Neural crest cell (in vitro differentiated cells): ENCODE data around the gene CNTN5. TPM values are rescaled to one million over a fixed set of nuclear protein-coding genes. Genes with fewer than 3 reads are reported as not detected.

Experiments
- DNase-seq: peaks from one replicate; pipeline ENCODE4 v3.0.0; 2021; ENCODE audit warnings: low read depth, mixed read lengths, low spot score
- H3K27ac Mint-ChIP-seq: one replicate; pipeline ENCODE4 v1.8.0; 2021; ENCODE audit warnings: mild to moderate bottlenecking, mixed read lengths; ENCODE audit not compliant: unreplicated experiment
- H3K27me3 Mint-ChIP-seq: 2 replicates; pipeline ENCODE4 v1.8.0; 2021; ENCODE audit warnings: low read depth, mild to moderate bottlenecking, mixed read lengths
- H3K36me3 Mint-ChIP-seq: 2 replicates; pipeline ENCODE4 v1.8.0; 2021; ENCODE audit warnings: low read depth, mild to moderate bottlenecking, mixed read lengths
- H3K4me1 Mint-ChIP-seq: 2 replicates; pipeline ENCODE4 v1.8.0; 2021; ENCODE audit warnings: mixed read lengths
- H3K4me3 Mint-ChIP-seq: one replicate; pipeline ENCODE4 v1.8.0; 2021; ENCODE audit warnings: mild to moderate bottlenecking, mixed read lengths
- H3K9me3 Mint-ChIP-seq: 2 replicates; pipeline ENCODE4 v1.8.0; 2021; ENCODE audit warnings: mixed read lengths
- total RNA-seq: library from RNA; stranded (reverse); gene quantifications from 2 replicates; pipeline ENCODE4 v1.2.1, GENCODE V29; 2021
- TF ChIP-seq, protein P1 (sequence below): fragments of 200-600 bp; sonication (generic); conservative IDR thresholded peaks from 2 replicates; pipeline ENCODE4 v1.5.0; 2021; ENCODE audit warnings: antibody characterized with exemption, mild to moderate bottlenecking

The CNTN5 gene
- total RNA-seq, 1 donor from 2014 or later = not detected

- DNase-seq = no peak
- no peaks in the 10 kb centered on the region for H3K27me3 Mint-ChIP-seq
- TF ChIP-seq, protein P1, sequence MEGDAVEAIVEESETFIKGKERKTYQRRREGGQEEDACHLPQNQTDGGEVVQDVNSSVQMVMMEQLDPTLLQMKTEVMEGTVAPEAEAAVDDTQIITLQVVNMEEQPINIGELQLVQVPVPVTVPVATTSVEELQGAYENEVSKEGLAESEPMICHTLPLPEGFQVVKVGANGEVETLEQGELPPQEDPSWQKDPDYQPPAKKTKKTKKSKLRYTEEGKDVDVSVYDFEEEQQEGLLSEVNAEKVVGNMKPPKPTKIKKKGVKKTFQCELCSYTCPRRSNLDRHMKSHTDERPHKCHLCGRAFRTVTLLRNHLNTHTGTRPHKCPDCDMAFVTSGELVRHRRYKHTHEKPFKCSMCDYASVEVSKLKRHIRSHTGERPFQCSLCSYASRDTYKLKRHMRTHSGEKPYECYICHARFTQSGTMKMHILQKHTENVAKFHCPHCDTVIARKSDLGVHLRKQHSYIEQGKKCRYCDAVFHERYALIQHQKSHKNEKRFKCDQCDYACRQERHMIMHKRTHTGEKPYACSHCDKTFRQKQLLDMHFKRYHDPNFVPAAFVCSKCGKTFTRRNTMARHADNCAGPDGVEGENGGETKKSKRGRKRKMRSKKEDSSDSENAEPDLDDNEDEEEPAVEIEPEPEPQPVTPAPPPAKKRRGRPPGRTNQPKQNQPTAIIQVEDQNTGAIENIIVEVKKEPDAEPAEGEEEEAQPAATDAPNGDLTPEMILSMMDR = no peak
- no peaks in the 10 kb centered on the region for H3K9me3 Mint-ChIP-seq
- no peak overlapping the region for H3K27ac Mint-ChIP-seq
- no peaks in the 10 kb centered on the region for H3K4me1 Mint-ChIP-seq
- no peak overlapping the region for H3K4me3 Mint-ChIP-seq
- no peaks in the 10 kb centered on the region for H3K36me3 Mint-ChIP-seq
Measured at GRCh38 chr11:99449345-99449744, 428.6 kb downstream of the CNTN5 start.

DNA sequence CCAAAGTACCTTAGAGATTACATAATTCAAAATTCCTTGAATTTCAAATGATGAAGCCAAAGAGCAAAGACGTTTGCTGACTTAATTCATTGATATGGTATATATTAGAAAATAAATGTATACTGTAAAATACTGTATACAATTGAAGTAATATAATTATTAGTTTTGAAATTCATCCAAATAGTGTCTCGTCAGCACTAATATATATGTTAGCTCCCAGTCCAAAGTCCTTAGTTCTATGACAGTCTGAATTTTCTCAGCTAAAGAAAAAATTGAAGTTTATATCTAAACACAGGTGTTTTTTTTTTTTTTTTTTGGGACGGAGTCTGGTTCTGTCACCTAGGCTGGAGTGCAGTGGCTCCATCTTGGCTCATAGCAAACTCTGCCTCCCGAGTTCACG is 431.3 kb downstream of the CNTN5 start:
- Mint-ChIP-seq H3K27me3 (no peaks in the 10 kb centered on the region), H3K4me1 (no peaks in the 10 kb centered on the region), H3K27ac (no peak overlapping the region), H3K4me3 (no peak overlapping the region), H3K9me3 (no peaks in the 10 kb centered on the region), H3K36me3 (no peaks in the 10 kb centered on the region)
- TF ChIP-seq, protein P1 = no peak
- no peak for DNase-seq

GRCh38 chr11:99461913-99462312 is 441.2 kb downstream of the CNTN5 start:
- TF ChIP-seq, protein P1 = no peak
- Mint-ChIP-seq H3K9me3 (peaks cover 2% of the 10 kb centered on the region), H3K27me3 (no peaks in the 10 kb centered on the region), H3K4me3 (no peak overlapping the region), H3K27ac (no peak overlapping the region), H3K4me1 (no peaks in the 10 kb centered on the region), H3K36me3 (no peaks in the 10 kb centered on the region)
- DNase-seq = no peak

DNA sequence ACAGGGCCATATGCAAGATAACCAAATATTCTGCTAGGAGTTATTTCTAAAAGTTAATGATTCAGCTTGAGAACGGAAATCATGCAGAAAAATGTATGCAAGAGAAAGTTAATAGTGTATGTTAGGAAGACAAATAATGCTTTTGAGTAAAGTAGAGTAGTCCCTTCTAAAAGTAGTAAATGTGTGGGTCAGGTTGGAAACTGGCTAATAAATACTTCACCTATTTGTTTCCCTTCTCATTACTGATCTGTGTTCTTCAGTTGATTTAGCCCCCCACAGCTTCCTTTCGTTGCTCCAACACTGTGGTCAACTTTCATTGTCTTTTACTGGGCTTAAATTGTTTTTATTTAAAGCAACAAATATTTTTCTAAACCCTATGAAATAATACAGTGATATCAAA is 444.2 kb downstream of the CNTN5 start:
- Mint-ChIP-seq H3K36me3 (no peaks in the 10 kb centered on the region), H3K9me3 (peaks cover 2% of the 10 kb centered on the region), H3K27me3 (no peaks in the 10 kb centered on the region), H3K27ac (no peak overlapping the region), H3K4me3 (no peak overlapping the region), H3K4me1 (no peaks in the 10 kb centered on the region)
- no peak for DNase-seq
- TF ChIP-seq, protein P1 = no peak

GRCh38 chr11:99489581-99489980 is 468.8 kb downstream of the CNTN5 start:
- Mint-ChIP-seq H3K4me1 (no peaks in the 10 kb centered on the region), H3K9me3 (peaks cover 4% of the 10 kb centered on the region), H3K36me3 (no peaks in the 10 kb centered on the region), H3K27ac (no peak overlapping the region), H3K4me3 (no peak overlapping the region), H3K27me3 (no peaks in the 10 kb centered on the region)
- TF ChIP-seq, protein P1 = no peak
- no peak for DNase-seq

DNA sequence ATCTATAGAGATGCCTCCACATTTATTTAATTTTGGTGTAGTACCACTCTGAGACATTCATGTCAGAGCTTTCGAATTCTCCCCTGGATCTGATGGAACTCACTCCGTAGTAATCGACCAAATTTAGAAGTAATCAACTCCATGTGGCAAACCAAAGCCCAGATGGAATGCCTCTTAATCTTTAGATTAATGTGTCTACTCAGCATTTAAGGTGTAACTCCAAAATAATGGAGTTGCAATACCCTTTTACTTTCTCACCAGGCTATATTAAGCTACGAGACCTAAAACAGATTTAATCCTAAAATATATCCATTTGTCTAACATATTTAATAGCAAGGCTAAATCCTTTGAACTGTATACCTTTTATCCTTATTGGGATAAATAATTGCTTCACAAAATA is 473.3 kb downstream of the CNTN5 start:
- H3K4me3 Mint-ChIP-seq = no peak overlapping the region
- no peaks in the 10 kb centered on the region for H3K36me3 Mint-ChIP-seq
- no peak for DNase-seq

More for the DNA sequence above, 473.3 kb downstream of the CNTN5 start:
- H3K9me3 Mint-ChIP-seq = peaks cover 4% of the 10 kb centered on the region
- TF ChIP-seq, protein P1 = no peak
- H3K4me1 Mint-ChIP-seq = no peaks in the 10 kb centered on the region
- no peak overlapping the region for H3K27ac Mint-ChIP-seq
- H3K27me3 Mint-ChIP-seq = no peaks in the 10 kb centered on the region
